ENCODE results near the gene YY1.

The YY1 gene

DNA sequence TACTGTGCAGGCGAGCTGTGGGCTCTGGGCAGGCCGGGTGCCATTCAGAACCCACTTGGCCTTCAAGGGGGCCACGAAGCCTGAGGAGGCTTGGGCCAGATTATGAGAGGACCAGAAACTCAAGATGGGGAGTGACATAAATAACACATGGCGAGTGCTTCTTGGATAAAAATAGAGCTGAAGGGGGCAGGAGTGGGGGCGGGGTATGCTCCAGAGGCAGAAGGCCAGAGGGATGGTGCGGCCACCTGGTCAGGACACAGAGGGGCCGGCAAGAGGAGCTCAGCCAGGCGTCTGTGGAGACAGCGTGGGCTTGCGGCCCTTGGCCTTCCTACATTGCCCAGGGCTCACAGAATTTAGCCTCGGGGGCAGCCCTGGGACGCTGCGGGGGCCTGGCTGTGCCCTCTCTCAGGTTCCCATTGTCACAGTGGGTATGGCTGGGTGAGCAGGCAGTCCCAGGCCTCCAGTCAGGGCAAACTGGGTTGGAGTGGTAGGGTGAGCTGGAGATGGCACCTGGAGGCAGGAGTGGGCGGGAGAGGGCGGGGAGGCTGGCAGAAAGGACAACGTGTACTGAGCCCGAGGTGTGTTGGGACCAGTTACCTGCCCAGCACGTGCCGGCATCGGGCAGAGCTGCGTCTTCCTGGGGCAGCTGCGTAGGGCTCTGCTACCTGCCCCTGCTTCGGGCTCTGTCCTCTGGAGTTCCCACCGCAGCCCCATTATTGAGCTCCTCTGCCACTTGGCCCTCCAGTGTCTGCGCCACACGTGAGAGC, 74.7 kb downstream of the YY1 start:
- H3K9me3 ChIP-seq (ENCODE audit: low read depth, low read length): no peaks in the 10 kb centered on the region
- no peak overlapping the region for H3K27ac ChIP-seq
- no peaks in the 10 kb centered on the region for H3K36me3 ChIP-seq (ENCODE audit: insufficient read depth, low read length)
- TF ChIP-seq POLR2AphosphoS5 (IDR thresholded peaks at IDR 0.05; ENCODE audit: borderline replicate concordance, low read depth, low read length): no peak
- no peak for TF ChIP-seq EZH2 (IDR thresholded peaks at IDR 0.05)
- TF ChIP-seq FOXP2 (optimal IDR thresholded peaks at IDR 0.05; ENCODE audit: control extremely low read depth, extremely low read length, insufficient read depth): no peak
- H3K4me3 ChIP-seq: no peak overlapping the region
- no peak for DNase-seq (ENCODE audit: low read depth, low spot score)
- H3K9ac ChIP-seq (ENCODE audit: insufficient read length): no peak overlapping the region

- DNase-seq (ENCODE audit: low read depth, low spot score): no peak
- no peaks in the 10 kb centered on the region for H3K9me3 ChIP-seq (ENCODE audit: low read depth, low read length)
- H3K4me3 ChIP-seq: no peak overlapping the region
- TF ChIP-seq POLR2AphosphoS5 (IDR thresholded peaks at IDR 0.05; ENCODE audit: borderline replicate concordance, low read depth, low read length) (no peak), EZH2 (IDR thresholded peaks at IDR 0.05) (no peak), FOXP2 (optimal IDR thresholded peaks at IDR 0.05; ENCODE audit: control extremely low read depth, extremely low read length, insufficient read depth) (no peak)
- H3K9ac ChIP-seq (ENCODE audit: insufficient read length): no peak overlapping the region
- no peak overlapping the region for H3K27ac ChIP-seq
- no peaks in the 10 kb centered on the region for H3K36me3 ChIP-seq (ENCODE audit: insufficient read depth, low read length)
Measured at GRCh38 chr14:100314724-100315123, 75.8 kb downstream of the YY1 start.

DNA sequence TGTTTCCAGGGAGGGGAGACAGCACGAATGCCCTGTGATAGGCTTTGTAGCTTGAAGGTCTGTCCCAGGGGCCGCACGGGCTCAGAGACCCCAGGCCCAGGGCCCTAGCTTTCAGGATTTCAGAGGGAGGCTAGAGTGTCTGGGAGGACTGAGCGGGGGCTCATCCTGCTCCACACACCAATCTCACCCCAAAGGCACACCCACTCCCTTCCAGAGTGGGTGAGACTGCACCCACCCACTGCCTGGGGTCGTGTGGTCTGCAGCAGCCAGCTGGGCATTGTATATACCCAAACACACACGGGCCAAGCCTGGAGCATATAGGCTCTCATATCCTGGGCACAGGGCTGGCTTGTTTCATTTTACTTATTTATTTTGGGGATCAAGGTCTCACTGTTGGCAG, 78.4 kb downstream of the YY1 start:
- TF ChIP-seq EZH2 (IDR thresholded peaks at IDR 0.05): no peak
- no peak for TF ChIP-seq POLR2AphosphoS5 (IDR thresholded peaks at IDR 0.05; ENCODE audit: borderline replicate concordance, low read depth, low read length)
- no peak for TF ChIP-seq FOXP2 (optimal IDR thresholded peaks at IDR 0.05; ENCODE audit: control extremely low read depth, extremely low read length, insufficient read depth)
- H3K36me3 ChIP-seq (ENCODE audit: insufficient read depth, low read length): no peaks in the 10 kb centered on the region
- no peaks in the 10 kb centered on the region for H3K9me3 ChIP-seq (ENCODE audit: low read depth, low read length)
- no peak overlapping the region for H3K27ac ChIP-seq
- DNase-seq (ENCODE audit: low read depth, low spot score): no peak
- H3K4me3 ChIP-seq: no peak overlapping the region
- no peak overlapping the region for H3K9ac ChIP-seq (ENCODE audit: insufficient read length)

GRCh38 chr14:100317912-100318808, 79.2 kb downstream of the YY1 start:
- H3K9ac ChIP-seq (ENCODE audit: insufficient read length): no peak overlapping the region
- no peaks in the 10 kb centered on the region for H3K9me3 ChIP-seq (ENCODE audit: low read depth, low read length)
- H3K27ac ChIP-seq: no peak overlapping the region
- H3K4me3 ChIP-seq: no peak overlapping the region
- TF ChIP-seq FOXP2 (optimal IDR thresholded peaks at IDR 0.05; ENCODE audit: control extremely low read depth, extremely low read length, insufficient read depth): no peak
- no peak for TF ChIP-seq POLR2AphosphoS5 (IDR thresholded peaks at IDR 0.05; ENCODE audit: borderline replicate concordance, low read depth, low read length)
- TF ChIP-seq EZH2 (IDR thresholded peaks at IDR 0.05): no peak
- H3K36me3 ChIP-seq (ENCODE audit: insufficient read depth, low read length): no peaks in the 10 kb centered on the region
- DNase-seq (ENCODE audit: low read depth, low spot score): no peak

- Histone ChIP-seq H3K36me3 (ENCODE audit: insufficient read depth, low read length) (no peaks in the 10 kb centered on the region), H3K4me3 (no peak overlapping the region), H3K9ac (ENCODE audit: insufficient read length) (no peak overlapping the region), H3K27ac (no peak overlapping the region), H3K9me3 (ENCODE audit: low read depth, low read length) (no peaks in the 10 kb centered on the region)
- DNase-seq (ENCODE audit: low read depth, low spot score): no peak
- no peak for TF ChIP-seq FOXP2 (optimal IDR thresholded peaks at IDR 0.05; ENCODE audit: control extremely low read depth, extremely low read length, insufficient read depth)
- TF ChIP-seq EZH2 (IDR thresholded peaks at IDR 0.05): no peak
- TF ChIP-seq POLR2AphosphoS5 (IDR thresholded peaks at IDR 0.05; ENCODE audit: borderline replicate concordance, low read depth, low read length): no peak
Measured at GRCh38 chr14:100320157-100320856, 81.4 kb downstream of the YY1 start.

- no peak for DNase-seq (ENCODE audit: low read depth, low spot score)
- H3K4me3 ChIP-seq: no peak overlapping the region
- TF ChIP-seq POLR2AphosphoS5 (IDR thresholded peaks at IDR 0.05; ENCODE audit: borderline replicate concordance, low read depth, low read length): no peak
- no peak for TF ChIP-seq EZH2 (IDR thresholded peaks at IDR 0.05)
- no peak for TF ChIP-seq FOXP2 (optimal IDR thresholded peaks at IDR 0.05; ENCODE audit: control extremely low read depth, extremely low read length, insufficient read depth)
- no peaks in the 10 kb centered on the region for H3K36me3 ChIP-seq (ENCODE audit: insufficient read depth, low read length)
- no peak overlapping the region for H3K9ac ChIP-seq (ENCODE audit: insufficient read length)
- H3K27ac ChIP-seq: no peak overlapping the region
- H3K9me3 ChIP-seq (ENCODE audit: low read depth, low read length): no peaks in the 10 kb centered on the region
Measured at GRCh38 chr14:100321473-100322137, 82.7 kb downstream of the YY1 start.

DNA sequence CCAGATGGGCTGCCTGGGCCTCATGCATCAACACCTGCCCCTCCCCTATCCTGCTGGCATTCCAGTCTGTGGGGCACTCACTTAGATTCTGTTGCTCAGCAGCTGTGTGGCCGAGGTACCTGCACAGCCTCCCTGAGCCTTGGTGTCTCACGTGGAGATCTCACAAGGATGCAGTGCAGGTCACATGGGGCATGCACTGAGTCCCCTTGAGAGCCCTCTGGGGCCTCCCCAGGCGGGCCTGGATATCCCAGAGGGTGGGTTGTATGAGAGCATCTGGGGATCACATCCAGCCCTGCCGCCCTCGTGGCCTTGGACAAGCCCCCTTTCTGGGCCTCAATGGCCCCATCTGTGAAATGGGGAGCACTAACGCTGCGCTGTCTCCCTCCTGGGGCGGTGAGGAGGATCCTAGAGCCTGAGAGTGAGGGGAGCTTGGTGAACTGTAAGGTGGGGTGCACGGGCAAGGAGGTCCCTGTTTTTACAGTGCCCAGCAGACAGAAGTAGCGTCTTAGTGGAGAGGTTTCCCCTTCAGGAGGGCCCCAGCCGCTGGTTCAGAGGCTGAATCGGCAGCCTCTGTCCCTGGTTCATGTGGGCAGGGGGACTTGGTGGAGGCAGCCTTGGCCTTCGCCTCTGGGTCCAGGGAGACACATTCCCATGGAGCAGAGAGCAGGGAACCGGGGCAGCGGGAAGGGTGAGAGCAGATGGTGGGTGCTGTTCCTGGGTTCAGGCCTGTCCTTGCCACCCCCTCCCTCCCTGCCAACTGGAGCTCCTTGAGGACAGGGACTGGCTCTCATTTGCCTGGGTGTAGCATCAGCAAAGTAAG, 83.4 kb downstream of the YY1 start:
- H3K9me3 ChIP-seq (ENCODE audit: low read depth, low read length): no peaks in the 10 kb centered on the region
- TF ChIP-seq EZH2 (IDR thresholded peaks at IDR 0.05) (no peak), FOXP2 (optimal IDR thresholded peaks at IDR 0.05; ENCODE audit: control extremely low read depth, extremely low read length, insufficient read depth) (no peak), POLR2AphosphoS5 (IDR thresholded peaks at IDR 0.05; ENCODE audit: borderline replicate concordance, low read depth, low read length) (no peak)
- H3K9ac ChIP-seq (ENCODE audit: insufficient read length): no peak overlapping the region
- H3K4me3 ChIP-seq: no peak overlapping the region
- no peak overlapping the region for H3K27ac ChIP-seq
- no peaks in the 10 kb centered on the region for H3K36me3 ChIP-seq (ENCODE audit: insufficient read depth, low read length)
- DNase-seq (ENCODE audit: low read depth, low spot score): no peak

All from SK-N-MC (cell line).